K562 (cell line): Measurements from ENCODE around the gene PFN3. TPM values are rescaled to one million over a fixed set of nuclear protein-coding genes. Genes with fewer than 3 reads are reported as not detected.
A peak's percentile ranks its signal among the peaks of the same experiment; 100 is the strongest.

ENCODE experiments used
- CBFA2T3 ChIP-seq: fragments of 450-650 bp; IDR thresholded peaks from 2 replicates; pipeline ENCODE4 v1.6.1; 2017
- DIDO1 ChIP-seq: fragments of 450-650 bp; IDR thresholded peaks from 2 replicates; pipeline ENCODE4 v1.6.1; 2016; ENCODE audit warnings: low read depth, missing biosample characterization, missing genetic modification characterization
- FOXP1 ChIP-seq: sonication (generic); formaldehyde crosslinking; IDR thresholded peaks from 2 replicates; pipeline ENCODE4 v1.8.0; 2022; ENCODE audit warnings: mild to moderate bottlenecking, missing genetic modification reagents
- HOXB6 ChIP-seq: fragments of 250-450 bp; sonication (Bioruptor Pico); IDR thresholded peaks from 2 replicates; pipeline ENCODE4 v1.5.1; 2022; ENCODE audit warnings: mild to moderate bottlenecking, borderline replicate concordance
- L3MBTL2 ChIP-seq: fragments of 450-650 bp; IDR thresholded peaks from 2 replicates; pipeline ENCODE4 v1.6.1; 2016; ENCODE audit warnings: mild to moderate bottlenecking, moderate library complexity
- NRF1 ChIP-seq, 2 experiments: fragments of 450-650 bp; IDR thresholded peaks in 1 of 2; conservative IDR thresholded peaks in 1 of 2; 2 replicates each; pipeline ENCODE4 v1.6.1; 2014; ENCODE audit warnings: mild to moderate bottlenecking in 2 of 2
- OTX1 ChIP-seq: fragments of 450-650 bp; formaldehyde crosslinking; IDR thresholded peaks from 2 replicates; pipeline ENCODE4 v1.4.0; 2022; ENCODE audit warnings: mild to moderate bottlenecking
- PTTG1 ChIP-seq: fragments of 450-650 bp; IDR thresholded peaks from 2 replicates; pipeline ENCODE4 v1.6.1; 2016; ENCODE audit warnings: low read depth, mild to moderate bottlenecking, missing genetic modification characterization, missing compliant biosample characterization
- SIX5 ChIP-seq, 2 experiments: IDR thresholded peaks; 2 replicates each; pipeline ENCODE4 v1.6.1; 2011; ENCODE audit warnings: low read length in 2 of 2, borderline replicate concordance in 1 of 2, low read depth in 1 of 2, mild to moderate bottlenecking in 1 of 2, moderate library complexity in 1 of 2; ENCODE audit not compliant: insufficient read depth in 1 of 2
- SOX6 ChIP-seq: fragments of 450-650 bp; IDR thresholded peaks from 2 replicates; pipeline ENCODE4 v1.6.1; 2014; ENCODE audit warnings: mild to moderate bottlenecking
- ZNF140 ChIP-seq: fragments of 250-450 bp; sonication (Bioruptor Pico); IDR thresholded peaks from 2 replicates; pipeline ENCODE4 v1.8.0; 2021; ENCODE audit warnings: moderate library complexity, mild to moderate bottlenecking, inconsistent platforms
- ZNF41 ChIP-seq: fragments of 250-450 bp; sonication (Bioruptor Pico); conservative IDR thresholded peaks from 2 replicates; pipeline ENCODE4 v1.4.0; 2020; ENCODE audit warnings: mild to moderate bottlenecking
- polyA plus RNA-seq, 8 experiments: library from polyadenylated mRNA; depleted of rRNA in 4 of 8; stranded (reverse) in 5 of 8; unstranded in 3 of 8; fragments of >200 nt; fragmentation: Nextera tagmentation in 2 of 8; fragmentation: Illumina TruSeq in 1 of 8; extraction: Ambion mirVana in 2 of 8; extraction: Trizol in 1 of 8; gene quantifications; 2 replicates each; pipeline versions ENCODE4 v1.2.1 to v1.2.3, GENCODE V29; 2011 to 2014; ENCODE audit warnings: inconsistent platforms in 1 of 8, missing spikeins in 1 of 8
- total RNA-seq, 7 experiments: library from RNA; depleted of rRNA in 6 of 7; stranded (reverse); fragments of >200 nt in 6 of 7; fragmentation: Illumina TruSeq in 2 of 7; extraction: Trizol in 2 of 7; gene quantifications; 2 replicates each; pipeline versions ENCODE4 v1.2.1 to v1.2.3, GENCODE V29; 2011 to 2021; ENCODE audit warnings: low replicate concordance in 1 of 7
- TF ChIP-seq, protein P1 (sequence below): fragments of 450-650 bp; IDR thresholded peaks from 2 replicates; pipeline ENCODE4 v1.6.1; 2016; ENCODE audit warnings: mild to moderate bottlenecking, moderate library complexity
- TF ChIP-seq, protein P2 (sequence below): sonication (generic); formaldehyde crosslinking; IDR thresholded peaks from 2 replicates; pipeline ENCODE4 v1.8.0; 2022; ENCODE audit warnings: mild to moderate bottlenecking, missing genetic modification reagents
- TF ChIP-seq, protein P3 (sequence below): fragments of 450-650 bp; IDR thresholded peaks from 2 replicates; pipeline ENCODE4 v1.6.1; 2016; ENCODE audit warnings: antibody characterized with exemption

Gene PFN3
- total and polyA plus RNA-seq, 9 of the 15 experiments (the other 6 are each of a cell fraction or from before 2014, with no cell fraction given): not detected

DNA sequence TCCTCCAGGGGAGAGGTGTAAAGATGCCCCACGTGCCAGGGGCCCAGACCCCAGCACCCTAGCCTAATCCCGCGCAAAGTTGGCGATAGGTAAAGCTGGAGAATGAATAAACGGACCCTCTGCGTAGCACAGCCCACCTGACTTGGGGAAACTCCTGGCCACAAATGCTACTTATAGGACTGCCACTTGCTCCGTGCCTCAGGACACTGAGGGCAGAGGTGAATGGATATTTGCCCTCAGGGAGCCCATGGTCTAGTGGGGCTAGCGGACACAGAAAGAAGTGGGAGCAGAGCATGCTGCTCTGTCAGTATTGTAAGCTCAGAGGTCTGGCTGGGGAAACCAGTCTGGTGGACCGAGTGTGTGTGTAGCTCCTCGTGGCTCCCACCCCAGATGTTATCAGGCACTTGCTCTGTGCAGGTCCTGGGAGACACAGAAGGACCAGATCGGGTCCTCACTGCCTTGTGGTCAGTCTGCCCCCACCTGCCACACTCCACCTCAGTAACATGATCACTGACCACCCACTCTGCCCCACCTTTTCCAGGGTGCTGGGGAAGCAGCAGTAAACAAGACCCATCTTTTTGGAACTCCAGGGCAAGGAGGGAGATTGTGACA, 26.9 kb upstream of the PFN3 start (continued):
- TF ChIP-seq, protein P1, sequence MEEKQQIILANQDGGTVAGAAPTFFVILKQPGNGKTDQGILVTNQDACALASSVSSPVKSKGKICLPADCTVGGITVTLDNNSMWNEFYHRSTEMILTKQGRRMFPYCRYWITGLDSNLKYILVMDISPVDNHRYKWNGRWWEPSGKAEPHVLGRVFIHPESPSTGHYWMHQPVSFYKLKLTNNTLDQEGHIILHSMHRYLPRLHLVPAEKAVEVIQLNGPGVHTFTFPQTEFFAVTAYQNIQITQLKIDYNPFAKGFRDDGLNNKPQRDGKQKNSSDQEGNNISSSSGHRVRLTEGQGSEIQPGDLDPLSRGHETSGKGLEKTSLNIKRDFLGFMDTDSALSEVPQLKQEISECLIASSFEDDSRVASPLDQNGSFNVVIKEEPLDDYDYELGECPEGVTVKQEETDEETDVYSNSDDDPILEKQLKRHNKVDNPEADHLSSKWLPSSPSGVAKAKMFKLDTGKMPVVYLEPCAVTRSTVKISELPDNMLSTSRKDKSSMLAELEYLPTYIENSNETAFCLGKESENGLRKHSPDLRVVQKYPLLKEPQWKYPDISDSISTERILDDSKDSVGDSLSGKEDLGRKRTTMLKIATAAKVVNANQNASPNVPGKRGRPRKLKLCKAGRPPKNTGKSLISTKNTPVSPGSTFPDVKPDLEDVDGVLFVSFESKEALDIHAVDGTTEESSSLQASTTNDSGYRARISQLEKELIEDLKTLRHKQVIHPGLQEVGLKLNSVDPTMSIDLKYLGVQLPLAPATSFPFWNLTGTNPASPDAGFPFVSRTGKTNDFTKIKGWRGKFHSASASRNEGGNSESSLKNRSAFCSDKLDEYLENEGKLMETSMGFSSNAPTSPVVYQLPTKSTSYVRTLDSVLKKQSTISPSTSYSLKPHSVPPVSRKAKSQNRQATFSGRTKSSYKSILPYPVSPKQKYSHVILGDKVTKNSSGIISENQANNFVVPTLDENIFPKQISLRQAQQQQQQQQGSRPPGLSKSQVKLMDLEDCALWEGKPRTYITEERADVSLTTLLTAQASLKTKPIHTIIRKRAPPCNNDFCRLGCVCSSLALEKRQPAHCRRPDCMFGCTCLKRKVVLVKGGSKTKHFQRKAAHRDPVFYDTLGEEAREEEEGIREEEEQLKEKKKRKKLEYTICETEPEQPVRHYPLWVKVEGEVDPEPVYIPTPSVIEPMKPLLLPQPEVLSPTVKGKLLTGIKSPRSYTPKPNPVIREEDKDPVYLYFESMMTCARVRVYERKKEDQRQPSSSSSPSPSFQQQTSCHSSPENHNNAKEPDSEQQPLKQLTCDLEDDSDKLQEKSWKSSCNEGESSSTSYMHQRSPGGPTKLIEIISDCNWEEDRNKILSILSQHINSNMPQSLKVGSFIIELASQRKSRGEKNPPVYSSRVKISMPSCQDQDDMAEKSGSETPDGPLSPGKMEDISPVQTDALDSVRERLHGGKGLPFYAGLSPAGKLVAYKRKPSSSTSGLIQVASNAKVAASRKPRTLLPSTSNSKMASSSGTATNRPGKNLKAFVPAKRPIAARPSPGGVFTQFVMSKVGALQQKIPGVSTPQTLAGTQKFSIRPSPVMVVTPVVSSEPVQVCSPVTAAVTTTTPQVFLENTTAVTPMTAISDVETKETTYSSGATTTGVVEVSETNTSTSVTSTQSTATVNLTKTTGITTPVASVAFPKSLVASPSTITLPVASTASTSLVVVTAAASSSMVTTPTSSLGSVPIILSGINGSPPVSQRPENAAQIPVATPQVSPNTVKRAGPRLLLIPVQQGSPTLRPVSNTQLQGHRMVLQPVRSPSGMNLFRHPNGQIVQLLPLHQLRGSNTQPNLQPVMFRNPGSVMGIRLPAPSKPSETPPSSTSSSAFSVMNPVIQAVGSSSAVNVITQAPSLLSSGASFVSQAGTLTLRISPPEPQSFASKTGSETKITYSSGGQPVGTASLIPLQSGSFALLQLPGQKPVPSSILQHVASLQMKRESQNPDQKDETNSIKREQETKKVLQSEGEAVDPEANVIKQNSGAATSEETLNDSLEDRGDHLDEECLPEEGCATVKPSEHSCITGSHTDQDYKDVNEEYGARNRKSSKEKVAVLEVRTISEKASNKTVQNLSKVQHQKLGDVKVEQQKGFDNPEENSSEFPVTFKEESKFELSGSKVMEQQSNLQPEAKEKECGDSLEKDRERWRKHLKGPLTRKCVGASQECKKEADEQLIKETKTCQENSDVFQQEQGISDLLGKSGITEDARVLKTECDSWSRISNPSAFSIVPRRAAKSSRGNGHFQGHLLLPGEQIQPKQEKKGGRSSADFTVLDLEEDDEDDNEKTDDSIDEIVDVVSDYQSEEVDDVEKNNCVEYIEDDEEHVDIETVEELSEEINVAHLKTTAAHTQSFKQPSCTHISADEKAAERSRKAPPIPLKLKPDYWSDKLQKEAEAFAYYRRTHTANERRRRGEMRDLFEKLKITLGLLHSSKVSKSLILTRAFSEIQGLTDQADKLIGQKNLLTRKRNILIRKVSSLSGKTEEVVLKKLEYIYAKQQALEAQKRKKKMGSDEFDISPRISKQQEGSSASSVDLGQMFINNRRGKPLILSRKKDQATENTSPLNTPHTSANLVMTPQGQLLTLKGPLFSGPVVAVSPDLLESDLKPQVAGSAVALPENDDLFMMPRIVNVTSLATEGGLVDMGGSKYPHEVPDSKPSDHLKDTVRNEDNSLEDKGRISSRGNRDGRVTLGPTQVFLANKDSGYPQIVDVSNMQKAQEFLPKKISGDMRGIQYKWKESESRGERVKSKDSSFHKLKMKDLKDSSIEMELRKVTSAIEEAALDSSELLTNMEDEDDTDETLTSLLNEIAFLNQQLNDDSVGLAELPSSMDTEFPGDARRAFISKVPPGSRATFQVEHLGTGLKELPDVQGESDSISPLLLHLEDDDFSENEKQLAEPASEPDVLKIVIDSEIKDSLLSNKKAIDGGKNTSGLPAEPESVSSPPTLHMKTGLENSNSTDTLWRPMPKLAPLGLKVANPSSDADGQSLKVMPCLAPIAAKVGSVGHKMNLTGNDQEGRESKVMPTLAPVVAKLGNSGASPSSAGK: peak; percentile 70
- no peak for TF ChIP-seq SIX5 (IDR thresholded peaks at IDR 0.05; ENCODE audit: borderline replicate concordance in 1 of 2, insufficient read depth in 1 of 2, low read depth in 1 of 2, low read length in 2 of 2)
- no peak for TF ChIP-seq PTTG1 (tag)
- no peak for TF ChIP-seq ZNF41 (CRISPR knock-in tag)
- no peak; the same call in 1 of the 2 replicates for TF ChIP-seq OTX1 (CRISPR knock-in tag)
- no peak for TF ChIP-seq ZNF140 (CRISPR knock-in tag)
- TF ChIP-seq DIDO1 (tag): no peak
- no peak for TF ChIP-seq CBFA2T3
- TF ChIP-seq, protein P2, sequence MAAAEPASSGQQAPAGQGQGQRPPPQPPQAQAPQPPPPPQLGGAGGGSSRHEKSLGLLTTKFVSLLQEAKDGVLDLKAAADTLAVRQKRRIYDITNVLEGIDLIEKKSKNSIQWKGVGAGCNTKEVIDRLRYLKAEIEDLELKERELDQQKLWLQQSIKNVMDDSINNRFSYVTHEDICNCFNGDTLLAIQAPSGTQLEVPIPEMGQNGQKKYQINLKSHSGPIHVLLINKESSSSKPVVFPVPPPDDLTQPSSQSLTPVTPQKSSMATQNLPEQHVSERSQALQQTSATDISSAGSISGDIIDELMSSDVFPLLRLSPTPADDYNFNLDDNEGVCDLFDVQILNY (CRISPR knock-in tag): no peak
- peak; percentile 57; the same call in 1 of the 2 replicates for TF ChIP-seq L3MBTL2
- TF ChIP-seq HOXB6: no peak
- TF ChIP-seq SOX6: 0 out of 2 replicates have a peak, but pooled peaks have one; percentile 8
- TF ChIP-seq NRF1 (conservative IDR thresholded peaks at IDR 0.05 in 1 of 2, IDR thresholded peaks at IDR 0.05 in 1 of 2): no peak
- TF ChIP-seq FOXP1 (CRISPR knock-in tag): peak; percentile 53; the same call in 1 of the 2 replicates
- TF ChIP-seq, protein P3, sequence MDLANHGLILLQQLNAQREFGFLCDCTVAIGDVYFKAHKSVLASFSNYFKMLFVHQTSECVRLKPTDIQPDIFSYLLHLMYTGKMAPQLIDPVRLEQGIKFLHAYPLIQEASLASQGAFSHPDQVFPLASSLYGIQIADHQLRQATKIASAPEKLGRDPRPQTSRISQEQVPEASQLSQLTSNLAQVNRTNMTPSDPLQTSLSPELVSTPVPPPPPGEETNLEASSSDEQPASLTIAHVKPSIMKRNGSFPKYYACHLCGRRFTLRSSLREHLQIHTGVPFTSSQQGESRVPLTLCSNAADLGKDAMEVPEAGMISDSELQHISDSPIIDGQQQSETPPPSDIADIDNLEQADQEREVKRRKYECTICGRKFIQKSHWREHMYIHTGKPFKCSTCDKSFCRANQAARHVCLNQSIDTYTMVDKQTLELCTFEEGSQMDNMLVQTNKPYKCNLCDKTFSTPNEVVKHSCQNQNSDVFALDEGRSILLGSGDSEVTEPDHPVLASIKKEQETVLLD: peak; percentile 11; the same call in 1 of the 2 replicates
